Mucosa of gallbladder (tissue), 1 donor: ENCODE data around the gene ABHD14A. TPM values are rescaled to one million over a fixed set of nuclear protein-coding genes. Genes with fewer than 3 reads are reported as not detected.
A peak's percentile ranks its signal among the peaks of the same experiment; 100 is the strongest.
"Not testable (repeated sequence)": the region's sequence is repeated elsewhere in the genome, so short reads cannot be mapped to it uniquely, and the experiment has no call there.

Experiments used
- DNase-seq: peaks from one replicate; pipeline ENCODE4 v3.0.0-alpha.2; 2020; ENCODE audit warnings: low spot score
- total RNA-seq: library from RNA; stranded (reverse); gene quantifications from one replicate; pipeline ENCODE4 v1.2.1, GENCODE V29; 2021
- donor health status: DM: no; HTN: no; CAD: no.

ABHD14A gene
- total RNA-seq, 1 donor from 2014 or later = 20.8 TPM

- no peak for DNase-seq
Measured at GRCh38 chr3:51974277-51974962, 444 bp upstream of the ABHD14A start.

DNA sequence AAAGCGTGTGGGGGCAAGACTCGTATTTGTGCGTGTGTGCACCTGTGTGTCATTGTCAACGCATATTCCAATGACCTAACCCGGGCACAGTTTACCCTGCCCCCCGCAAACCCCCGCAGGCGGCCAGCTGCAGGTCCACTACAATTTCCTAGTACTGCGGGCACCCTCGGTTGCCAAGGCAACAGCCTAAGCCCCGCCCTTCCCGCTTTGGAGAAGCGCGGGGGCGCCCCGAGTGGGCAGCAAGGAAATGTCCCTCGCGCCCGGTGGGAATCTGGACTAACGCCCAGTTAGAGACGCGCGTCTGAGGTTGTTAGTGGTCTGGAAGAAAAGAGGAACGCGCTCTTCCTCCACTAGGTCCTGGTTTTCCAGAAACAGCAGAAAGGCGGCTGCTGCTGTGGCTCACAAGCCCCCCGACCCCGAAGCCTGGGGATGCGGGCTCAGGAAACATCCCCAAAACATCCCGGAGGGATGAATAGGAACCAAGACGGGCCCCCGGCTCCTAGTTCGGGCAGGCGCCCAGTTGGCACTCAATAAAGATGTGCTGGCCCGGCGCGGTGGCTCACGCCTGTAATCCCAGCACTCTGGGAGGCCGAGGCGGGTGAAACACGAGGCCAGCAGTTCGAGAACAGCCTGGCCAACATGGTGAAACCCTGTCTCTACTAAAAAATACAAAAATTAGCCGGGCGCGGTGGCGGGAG is 1.1 kb downstream of the ABHD14A start:
- DNase-seq = peak; percentile 62

- no peak for DNase-seq
Measured at GRCh38 chr3:51977446-51978142, 2.7 kb downstream of the ABHD14A start.

DNA sequence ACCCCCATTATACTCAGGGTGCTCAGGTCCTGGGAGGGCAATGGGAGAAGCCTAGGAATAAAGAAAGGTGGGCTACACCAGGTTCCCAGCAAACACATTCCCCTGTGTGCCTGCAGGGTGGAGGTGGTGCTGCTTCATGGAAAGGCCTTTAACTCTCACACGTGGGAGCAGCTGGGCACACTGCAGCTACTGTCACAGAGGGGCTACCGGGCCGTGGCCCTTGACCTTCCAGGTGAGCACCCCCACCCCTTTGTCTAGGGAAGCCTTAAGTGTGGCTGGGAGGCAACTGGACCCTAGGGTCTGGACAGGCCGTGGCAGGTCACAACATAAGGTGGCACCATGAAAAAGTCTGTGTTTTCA is 3.3 kb downstream of the ABHD14A start:
- DNase-seq = no peak

DNA sequence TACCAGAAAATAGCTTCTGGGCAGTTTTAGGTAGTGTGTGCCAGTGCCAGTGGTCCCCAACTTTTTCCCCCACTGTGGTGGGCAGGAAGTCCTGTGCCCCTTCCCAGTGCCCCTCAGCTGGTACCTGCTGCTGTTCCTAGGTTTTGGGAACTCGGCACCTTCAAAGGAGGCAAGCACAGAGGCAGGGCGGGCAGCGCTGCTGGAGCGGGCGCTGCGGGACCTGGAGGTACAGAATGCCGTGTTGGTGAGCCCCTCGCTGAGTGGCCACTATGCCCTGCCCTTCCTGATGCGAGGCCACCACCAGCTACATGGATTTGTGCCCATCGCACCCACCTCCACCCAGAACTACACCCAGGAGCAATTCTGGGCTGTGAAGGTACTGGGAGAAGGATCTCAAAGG is 5.4 kb downstream of the ABHD14A start:
- no peak for DNase-seq

- DNase-seq = peak; percentile 46
Measured at GRCh38 chr3:51982352-51982837, 7.5 kb downstream of the ABHD14A start.

GRCh38 chr3:51982838-51983577 is 8.1 kb downstream of the ABHD14A start, which contains the start of gene ACY1:
Gene ACY1 (plus strand): TSS chr3:51983535. CDS start chr3:51984065, 530 bp downstream.
- DNase-seq = peak; percentile 89

DNA sequence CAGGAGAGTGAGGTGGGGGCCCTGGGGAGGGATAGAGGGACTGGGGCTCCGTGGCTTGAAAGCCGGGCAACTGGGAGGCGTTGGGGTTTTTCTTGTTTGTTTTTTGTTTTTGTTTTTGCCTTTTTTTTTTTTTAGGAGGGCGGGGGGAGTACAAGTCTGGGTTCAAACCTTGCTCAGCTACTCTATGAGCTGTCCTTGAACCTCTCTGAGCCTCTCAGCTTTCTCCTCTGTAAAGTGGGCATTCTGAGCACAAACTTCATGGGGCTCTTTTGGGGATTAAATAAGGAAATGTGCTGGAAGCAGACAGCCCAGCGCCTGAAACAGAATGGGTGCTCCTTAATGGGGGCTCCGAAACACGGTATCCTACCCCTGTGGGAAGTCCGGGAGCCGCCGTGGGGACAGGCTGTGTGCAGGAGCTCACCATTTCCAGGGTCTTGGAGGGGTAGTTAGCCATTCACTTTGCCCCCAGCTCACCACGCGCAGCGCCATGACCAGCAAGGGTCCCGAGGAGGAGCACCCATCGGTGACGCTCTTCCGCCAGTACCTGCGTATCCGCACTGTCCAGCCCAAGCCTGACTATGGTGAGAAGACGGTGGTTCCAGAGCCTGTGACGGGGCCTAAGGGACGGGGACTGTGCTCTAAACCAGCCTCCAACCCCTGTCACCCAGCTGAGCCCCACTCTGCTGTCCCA is 8.9 kb downstream of the ABHD14A start:
- DNase-seq = no peak

DNA sequence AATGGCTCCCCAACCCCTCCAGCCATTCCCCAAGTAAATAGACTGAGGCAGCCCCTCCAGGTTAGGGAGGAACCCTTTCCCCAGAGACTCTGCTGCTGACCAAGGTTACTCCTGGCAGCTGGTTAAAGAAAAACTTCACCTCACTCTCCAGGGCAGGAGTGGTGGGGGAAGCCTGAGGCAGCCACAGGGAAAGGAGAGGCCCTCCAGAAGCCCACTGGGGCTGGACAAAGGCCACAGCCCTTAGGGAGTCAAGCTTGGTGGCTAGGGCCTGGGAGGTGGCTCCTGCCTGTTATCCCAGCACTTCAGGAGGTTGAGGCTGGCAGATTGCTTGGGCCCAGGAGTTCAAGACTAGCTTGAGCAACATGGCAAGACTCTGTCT is 9.4 kb downstream of the ABHD14A start:
- no peak for DNase-seq

DNA sequence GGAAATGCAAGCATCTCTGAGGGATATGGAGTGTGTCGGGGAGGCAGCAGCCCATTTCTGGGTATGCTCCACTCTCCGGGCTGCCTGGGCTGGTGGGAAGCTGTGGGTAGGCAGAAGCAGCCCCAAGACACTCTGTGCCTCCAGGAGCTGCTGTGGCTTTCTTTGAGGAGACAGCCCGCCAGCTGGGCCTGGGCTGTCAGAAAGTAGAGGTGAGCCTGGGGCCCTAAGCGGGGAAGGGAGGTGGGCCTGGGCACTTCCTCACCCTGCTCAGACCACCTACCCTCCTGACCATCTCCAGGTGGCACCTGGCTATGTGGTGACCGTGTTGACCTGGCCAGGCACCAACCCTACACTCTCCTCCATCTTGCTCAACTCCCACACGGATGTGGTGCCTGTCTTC is 10.2 kb downstream of the ABHD14A start:
- DNase-seq = no peak

DNA sequence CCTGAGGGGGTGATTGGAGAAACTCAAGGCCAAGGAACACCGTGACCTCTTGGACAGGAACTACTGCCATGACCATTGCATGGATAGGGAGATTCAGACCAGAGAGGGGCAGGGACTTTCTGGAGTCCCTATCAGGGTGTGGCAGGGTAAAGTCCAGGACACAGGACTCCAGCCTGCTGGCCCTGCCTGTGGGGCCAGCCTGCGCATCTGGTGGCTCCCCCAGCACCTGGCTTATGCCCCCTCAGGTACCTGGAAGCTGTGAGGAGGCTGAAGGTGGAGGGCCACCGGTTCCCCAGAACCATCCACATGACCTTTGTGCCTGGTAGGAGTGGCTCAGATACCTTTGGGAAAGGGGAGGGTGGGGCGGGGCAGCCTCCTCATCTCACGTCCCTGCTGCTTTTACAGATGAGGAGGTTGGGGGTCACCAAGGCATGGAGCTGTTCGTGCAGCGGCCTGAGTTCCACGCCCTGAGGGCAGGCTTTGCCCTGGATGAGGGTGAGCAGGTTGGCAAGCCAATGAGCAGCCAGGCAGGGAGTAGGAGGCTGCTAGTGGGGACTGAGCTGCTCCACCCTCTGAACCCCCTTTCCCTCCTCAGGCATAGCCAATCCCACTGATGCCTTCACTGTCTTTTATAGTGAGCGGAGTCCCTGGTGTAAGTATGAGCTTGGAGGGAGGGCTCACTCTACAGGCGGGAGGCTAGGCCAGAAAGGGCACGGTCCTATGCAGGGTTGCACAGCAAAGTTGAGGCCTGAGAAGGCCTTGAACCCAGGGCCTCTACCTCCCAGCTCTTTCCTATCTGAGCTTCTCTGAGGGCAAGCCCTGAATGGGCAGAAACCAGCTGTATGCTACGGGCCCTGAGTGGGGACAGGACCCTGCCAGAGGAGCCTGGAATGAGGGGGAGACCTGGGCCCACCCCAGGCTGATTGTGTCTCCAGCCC is 11.4 kb downstream of the ABHD14A start:
- peak; percentile 44 for DNase-seq

DNA sequence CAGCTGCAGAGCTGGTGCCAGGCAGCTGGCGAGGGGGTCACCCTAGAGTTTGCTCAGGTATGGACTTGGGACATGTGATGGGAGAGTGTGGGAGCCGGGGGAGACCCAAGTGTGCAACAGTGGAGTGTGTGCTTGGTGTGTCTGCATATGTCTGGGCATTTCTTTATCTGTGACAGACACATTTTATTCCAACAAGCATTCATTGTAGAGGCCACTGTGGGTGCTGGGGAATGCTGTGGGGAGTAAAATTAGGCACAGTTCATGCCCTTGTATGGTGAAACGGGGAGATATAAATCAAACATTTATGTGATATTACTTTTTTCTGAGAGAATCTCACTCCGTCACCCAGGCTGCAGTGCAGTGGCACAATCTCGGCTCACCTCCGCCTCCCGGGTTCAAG is 12.7 kb downstream of the ABHD14A start:
- DNase-seq = no peak

DNA sequence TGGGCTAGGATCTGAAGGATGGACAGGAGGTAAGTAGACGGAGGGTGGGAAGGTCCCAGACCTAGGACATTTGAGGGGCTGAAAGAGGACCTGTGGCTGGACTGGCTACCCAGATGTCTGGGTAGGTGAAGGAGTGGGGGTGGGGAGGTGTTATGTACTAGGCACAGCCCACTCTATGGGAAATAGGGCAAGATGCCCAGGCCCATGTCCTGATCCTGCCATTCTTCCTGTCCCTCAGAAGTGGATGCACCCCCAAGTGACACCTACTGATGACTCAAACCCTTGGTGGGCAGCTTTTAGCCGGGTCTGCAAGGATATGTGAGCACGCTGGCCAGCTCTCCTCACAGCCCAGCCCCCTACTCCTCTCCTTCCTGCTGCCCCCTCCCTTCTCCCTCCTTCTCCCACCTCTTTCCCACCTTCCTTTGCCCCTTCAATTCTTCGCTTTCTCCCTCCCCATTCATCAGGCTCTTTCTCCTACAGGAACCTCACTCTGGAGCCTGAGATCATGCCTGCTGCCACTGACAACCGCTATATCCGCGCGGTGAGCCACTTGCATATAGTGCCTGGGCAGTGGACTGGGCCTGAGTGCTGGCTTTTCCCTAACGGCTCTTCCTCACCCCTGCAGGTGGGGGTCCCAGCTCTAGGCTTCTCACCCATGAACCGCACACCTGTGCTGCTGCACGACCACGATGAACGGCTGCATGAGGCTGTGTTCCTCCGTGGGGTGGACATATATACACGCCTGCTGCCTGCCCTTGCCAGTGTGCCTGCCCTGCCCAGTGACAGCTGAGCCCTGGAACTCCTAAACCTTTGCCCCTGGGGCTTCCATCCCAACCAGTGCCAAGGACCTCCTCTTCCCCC is 13.7 kb downstream of the ABHD14A start:
- no peak for DNase-seq

DNA sequence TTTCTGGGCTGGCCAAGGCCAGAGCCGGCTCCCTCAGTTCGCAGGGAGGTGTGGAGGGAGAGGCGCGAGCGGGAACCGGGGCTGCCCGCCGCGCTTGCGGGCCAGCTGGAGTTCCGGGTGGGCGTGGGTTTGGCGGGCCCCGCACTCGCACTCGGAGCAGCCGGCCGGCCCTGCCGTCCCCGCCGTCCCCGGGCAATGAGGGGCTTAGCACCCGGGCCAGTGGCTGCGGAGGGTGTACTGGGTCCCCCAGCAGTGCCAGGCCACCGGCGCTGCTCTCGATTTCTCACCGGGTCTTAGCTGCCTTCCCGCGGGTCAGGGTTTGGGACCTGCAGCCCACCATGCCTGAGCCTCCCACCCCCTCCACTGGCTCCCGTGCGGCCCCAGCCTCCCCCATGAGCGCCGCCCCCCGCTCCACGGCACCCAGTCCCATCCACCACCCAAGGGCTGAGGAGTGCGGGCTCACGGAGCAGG is 15.7 kb downstream of the ABHD14A start:
- not testable (repeated sequence) for DNase-seq

GRCh38 chr3:51992017-51992682 is 17.3 kb downstream of the ABHD14A start:
- DNase-seq = no peak

- DNase-seq = not testable (repeated sequence)
Measured at GRCh38 chr3:51993657-51994056, 18.8 kb downstream of the ABHD14A start.

GRCh38 chr3:51994530-51994929 is 19.7 kb downstream of the ABHD14A start:
- DNase-seq = no peak

DNA sequence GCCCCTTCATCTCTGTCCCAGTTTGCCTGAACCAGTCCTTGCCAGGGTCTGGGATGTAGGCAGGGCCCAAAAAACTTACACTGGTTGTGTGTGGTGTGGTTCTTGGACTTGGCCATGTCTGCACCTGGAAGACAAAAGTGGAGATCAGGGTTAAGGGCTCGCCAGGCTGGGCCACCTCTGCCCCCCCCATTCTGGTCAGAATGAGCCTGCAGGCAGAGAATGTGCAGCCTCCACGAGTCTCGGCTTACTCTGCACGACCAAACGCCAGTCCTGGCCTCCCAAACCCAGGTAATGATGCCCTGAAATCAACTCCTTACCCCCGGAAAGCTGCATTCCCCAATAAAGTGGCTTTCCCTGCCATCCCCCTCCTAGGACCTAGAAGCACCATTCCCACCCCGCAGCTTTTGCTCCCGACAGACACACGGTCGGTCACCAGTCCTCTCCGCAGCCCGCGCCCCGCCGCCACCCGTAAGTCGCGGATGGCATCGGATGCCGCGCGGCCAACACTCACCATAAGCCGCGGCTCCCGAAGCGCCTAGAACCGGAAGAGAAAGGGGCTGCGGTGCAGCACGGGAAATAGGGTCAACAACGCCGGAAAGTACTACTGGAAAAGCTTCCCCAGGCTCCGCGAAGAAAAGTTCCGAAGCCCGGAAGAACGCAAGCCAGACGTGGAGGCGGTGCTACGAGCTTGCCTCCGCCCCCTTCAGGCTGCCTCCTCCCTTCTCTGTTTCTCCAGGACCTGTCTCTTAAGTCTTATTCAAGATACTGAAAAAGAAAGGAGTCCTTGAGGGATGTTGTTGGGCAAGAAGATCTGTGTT is 20.7 kb downstream of the ABHD14A start, which contains the start of gene RPL29:
TSS of gene RPL29 (minus strand) at position 550 of the 818 bp plus-strand sequence. CDS start at position 116, 434 bp downstream.
- DNase-seq = peak; percentile 94
